HAP-1 (cell line): Measurements from ENCODE around the gene NR1D1.

ENCODE experiments used
- DNase-seq, 2 experiments: peaks; one replicate each; pipeline ENCODE4 v3.0.0-alpha.2; 2016 to 2020; ENCODE audit warnings: low spot score in 2 of 2
- H3K27me3 ChIP-seq: fragments of 250-450 bp; sonication (Bioruptor Pico); 2 replicates; pipeline ENCODE4 v1.5.1; 2020; ENCODE audit warnings: low read depth, mild to moderate bottlenecking, moderate library complexity
- H3K36me3 ChIP-seq: fragments of 250-450 bp; sonication (Bioruptor Pico); replicated peaks from 2 replicates; pipeline ENCODE4 v1.5.1; 2020; ENCODE audit warnings: mild to moderate bottlenecking
- H3K4me1 ChIP-seq: fragments of 250-450 bp; sonication (Bioruptor Pico); 2 replicates; pipeline ENCODE4 v1.5.1; 2020; ENCODE audit warnings: mild to moderate bottlenecking
- H3K4me3 ChIP-seq: fragments of 250-450 bp; sonication (Bioruptor Pico); 2 replicates; pipeline ENCODE4 v1.5.1; 2020; ENCODE audit warnings: mild to moderate bottlenecking, moderate library complexity
- H3K9me3 ChIP-seq: fragments of 250-450 bp; sonication (Bioruptor Pico); 2 replicates; pipeline ENCODE4 v1.5.1; 2020; ENCODE audit warnings: mild to moderate bottlenecking, moderate library complexity
- in situ Hi-C: fragments of 300-500 bp; cut with MboI; formaldehyde crosslinking; loops from 3 replicates; pipeline ENCODE4 v1.14.3; 2020; ENCODE audit warnings: low sequenced_read_pairs, inconsistent platforms, mixed read lengths

NR1D1 gene

GRCh38 chr17:40105861-40106759, 5.7 kb upstream of the NR1D1 start:
- in situ Hi-C loops = no loop called here
- H3K4me3 ChIP-seq = no peak overlapping the region
- no peaks in the 10 kb centered on the region for H3K36me3 ChIP-seq
- no peaks in the 10 kb centered on the region for H3K9me3 ChIP-seq
- H3K4me1 ChIP-seq = peaks cover 29% of the 10 kb centered on the region
- no peak for DNase-seq
- H3K27me3 ChIP-seq = no peaks in the 10 kb centered on the region

DNA sequence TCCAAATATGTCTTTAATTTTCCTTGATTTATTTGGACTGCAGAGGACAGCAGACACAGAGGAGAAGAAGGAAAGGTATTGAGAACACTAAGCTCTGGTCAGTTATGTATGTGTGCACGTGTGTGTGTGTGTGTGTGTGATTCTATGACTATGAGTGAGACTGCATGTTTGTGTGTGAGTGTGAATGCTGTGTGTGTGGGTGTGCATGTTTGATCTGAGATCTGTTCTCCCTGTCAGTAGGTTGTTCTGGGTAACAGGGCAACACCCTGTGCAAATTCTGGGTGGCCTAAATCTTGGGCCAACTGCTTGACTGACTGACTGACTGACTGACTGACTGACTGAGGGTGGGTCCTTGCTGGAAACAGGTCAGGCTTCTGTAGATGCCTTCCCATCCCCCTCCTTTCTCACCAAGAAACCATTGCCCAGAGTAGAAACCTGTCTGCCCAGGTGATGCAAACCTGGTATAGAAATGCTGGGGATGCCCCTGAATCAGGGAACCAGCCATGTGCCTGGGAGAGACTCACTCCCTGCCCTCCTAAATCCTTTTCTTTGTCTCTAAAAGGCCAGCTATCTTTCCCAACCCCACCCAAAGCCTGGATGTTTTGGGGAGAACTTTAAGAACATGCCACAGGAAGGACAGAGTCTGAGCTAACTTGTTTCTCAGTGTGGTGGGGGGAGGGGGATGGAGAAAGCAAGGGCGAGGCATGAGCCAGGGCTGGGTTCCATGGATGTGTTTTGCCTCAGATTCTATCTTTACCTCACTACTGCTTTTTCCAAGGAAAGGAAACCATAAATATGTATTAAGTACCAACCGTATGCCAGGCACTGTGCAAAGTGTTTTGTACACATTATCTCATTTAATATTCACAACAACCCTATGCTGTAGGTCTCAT, 4.5 kb upstream of the NR1D1 start:
- no peak for DNase-seq
- Histone ChIP-seq H3K9me3 (no peaks in the 10 kb centered on the region), H3K4me1 (peaks cover 26% of the 10 kb centered on the region), H3K27me3 (no peaks in the 10 kb centered on the region), H3K36me3 (no peaks in the 10 kb centered on the region), H3K4me3 (no peak overlapping the region)
- in situ Hi-C loops = no loop called here

DNA sequence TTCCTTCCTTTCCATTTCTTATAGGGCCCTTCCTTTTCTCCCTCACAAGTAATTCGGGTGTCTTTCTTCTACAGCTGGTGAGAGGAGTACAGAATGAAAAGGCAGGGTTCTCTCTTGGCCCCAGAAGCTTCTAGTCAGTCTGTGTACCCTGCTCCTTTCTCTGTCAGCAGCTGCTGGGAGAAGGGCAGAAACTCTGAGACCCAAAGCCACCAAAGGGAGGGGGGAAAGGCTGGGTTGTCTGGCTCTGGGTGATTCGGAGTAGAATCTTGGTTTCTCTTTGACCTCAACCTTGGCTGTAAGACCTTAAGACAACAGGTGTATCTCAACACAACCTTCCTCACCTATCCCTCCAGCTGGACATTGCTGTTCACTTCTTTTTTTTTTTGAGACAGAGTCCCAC, 3.3 kb upstream of the NR1D1 start:
- no peak overlapping the region for H3K4me3 ChIP-seq
- H3K36me3 ChIP-seq = peaks cover under 1% of the 10 kb centered on the region; the same call in 1 of the 2 replicates
- H3K4me1 ChIP-seq = peaks cover 35% of the 10 kb centered on the region
- no peaks in the 10 kb centered on the region for H3K9me3 ChIP-seq
- no peaks in the 10 kb centered on the region for H3K27me3 ChIP-seq
- in situ Hi-C loops = no loop called here
- no peak for DNase-seq

- in situ Hi-C loops = no loop called here
- H3K9me3 ChIP-seq = no peaks in the 10 kb centered on the region
- H3K36me3 ChIP-seq = peaks cover 3% of the 10 kb centered on the region; the same call in 1 of the 2 replicates
- DNase-seq = no peak
- no peak overlapping the region for H3K4me3 ChIP-seq
- no peaks in the 10 kb centered on the region for H3K27me3 ChIP-seq
- H3K4me1 ChIP-seq = peaks cover 36% of the 10 kb centered on the region
Observed at GRCh38 chr17:40103071-40103661, 2.8 kb upstream of the NR1D1 start.

DNA sequence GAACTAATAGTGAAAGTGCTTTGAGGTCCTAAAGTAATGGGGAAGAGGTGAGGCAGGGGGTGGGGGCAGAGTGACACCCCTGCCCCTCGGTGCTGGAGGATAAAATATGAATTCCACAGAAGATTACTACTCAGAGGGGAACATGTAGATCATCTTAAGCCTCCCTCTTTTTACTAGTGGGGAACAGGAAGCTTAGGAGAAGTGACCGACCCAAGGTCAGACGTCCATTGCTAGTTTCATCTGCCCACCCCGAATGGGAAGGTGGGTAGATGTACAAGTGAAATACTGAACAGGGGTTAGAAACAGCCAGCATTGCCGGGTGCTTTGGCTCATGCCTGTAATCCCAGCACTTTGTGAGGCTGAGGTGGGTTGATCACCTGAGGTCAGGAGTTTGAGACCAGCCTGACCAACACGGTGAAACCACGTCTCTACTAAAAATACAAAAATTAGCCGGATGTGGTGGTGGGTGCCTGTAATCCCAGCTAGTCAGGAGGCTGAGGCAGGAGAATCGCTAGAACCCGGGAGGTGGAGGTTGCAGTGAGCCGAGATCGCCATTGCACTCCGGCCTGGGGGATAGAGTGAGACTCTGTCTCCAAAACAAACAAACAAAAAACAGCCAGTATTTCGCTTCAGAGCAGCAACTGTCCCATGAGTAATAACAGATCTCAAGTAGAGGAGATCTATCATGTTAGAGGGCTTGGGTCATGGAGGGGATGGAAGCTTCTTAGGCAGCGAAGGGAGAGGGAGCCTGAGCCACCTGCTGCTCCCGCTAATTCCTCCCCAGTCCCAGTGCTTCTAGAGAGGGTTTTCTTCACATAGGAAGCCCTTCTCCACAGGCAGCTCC, 1.2 kb upstream of the NR1D1 start:
- Histone ChIP-seq H3K27me3 (no peaks in the 10 kb centered on the region), H3K9me3 (no peaks in the 10 kb centered on the region), H3K36me3 (peaks cover 4% of the 10 kb centered on the region; the same call in 1 of the 2 replicates), H3K4me1 (peaks cover 32% of the 10 kb centered on the region), H3K4me3 (no peak overlapping the region)
- in situ Hi-C loops = no loop called here
- DNase-seq = no peak

GRCh38 chr17:40100669-40101366, 429 bp upstream of the NR1D1 start:
- in situ Hi-C loops = no loop called here
- peaks cover 11% of the 10 kb centered on the region; the same call in 1 of the 2 replicates for H3K36me3 ChIP-seq
- peak overlapping the region; percentile 37 for H3K4me3 ChIP-seq
- no peaks in the 10 kb centered on the region for H3K9me3 ChIP-seq
- DNase-seq = peak; percentile 98
- H3K27me3 ChIP-seq = no peaks in the 10 kb centered on the region
- peaks cover 32% of the 10 kb centered on the region for H3K4me1 ChIP-seq

DNA sequence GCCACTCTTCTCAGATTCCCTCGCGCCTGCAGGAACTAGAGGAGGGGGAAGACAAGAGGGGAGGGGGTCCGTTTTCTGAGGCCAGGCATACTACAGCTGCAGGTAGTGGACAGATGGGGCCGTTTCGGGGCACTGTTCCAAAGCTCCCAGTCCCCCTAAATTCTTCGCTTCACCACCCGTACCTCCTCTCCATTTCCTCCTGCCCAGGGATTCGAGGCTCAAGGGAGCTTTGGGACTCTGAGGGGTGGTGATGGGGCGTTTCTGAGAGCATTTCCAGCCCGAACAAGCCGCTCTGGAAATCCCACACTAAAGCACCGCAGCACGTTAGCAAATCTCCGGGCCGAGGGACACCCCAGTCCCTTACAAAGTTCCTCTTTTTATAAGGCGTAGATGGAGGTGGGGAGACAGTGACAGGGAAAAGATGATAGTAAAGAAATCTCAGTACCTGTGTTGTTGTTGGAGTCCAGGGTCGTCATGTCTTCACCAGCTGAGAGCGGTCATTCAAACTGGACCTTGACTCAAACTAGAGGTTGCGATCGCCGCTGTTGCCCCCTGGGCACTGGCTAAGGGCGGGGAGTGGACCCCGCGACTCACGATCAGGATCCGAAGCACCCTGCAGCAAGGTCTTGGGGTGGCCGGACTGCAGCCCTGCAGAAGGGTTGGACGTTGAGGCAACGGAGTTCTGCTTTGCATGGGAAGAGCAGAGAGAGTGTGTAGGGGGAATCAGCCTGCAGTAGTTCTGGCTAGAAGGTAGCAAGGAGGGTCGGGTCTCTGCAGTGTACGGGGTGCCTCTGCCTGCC, 570 bp downstream of the NR1D1 start:
- peak overlapping the region; percentile 37 for H3K4me3 ChIP-seq
- peaks cover 32% of the 10 kb centered on the region for H3K4me1 ChIP-seq
- DNase-seq = no peak
- H3K36me3 ChIP-seq = peaks cover 11% of the 10 kb centered on the region
- no peaks in the 10 kb centered on the region for H3K27me3 ChIP-seq
- H3K9me3 ChIP-seq = no peaks in the 10 kb centered on the region
- in situ Hi-C loops = no loop called here

DNA sequence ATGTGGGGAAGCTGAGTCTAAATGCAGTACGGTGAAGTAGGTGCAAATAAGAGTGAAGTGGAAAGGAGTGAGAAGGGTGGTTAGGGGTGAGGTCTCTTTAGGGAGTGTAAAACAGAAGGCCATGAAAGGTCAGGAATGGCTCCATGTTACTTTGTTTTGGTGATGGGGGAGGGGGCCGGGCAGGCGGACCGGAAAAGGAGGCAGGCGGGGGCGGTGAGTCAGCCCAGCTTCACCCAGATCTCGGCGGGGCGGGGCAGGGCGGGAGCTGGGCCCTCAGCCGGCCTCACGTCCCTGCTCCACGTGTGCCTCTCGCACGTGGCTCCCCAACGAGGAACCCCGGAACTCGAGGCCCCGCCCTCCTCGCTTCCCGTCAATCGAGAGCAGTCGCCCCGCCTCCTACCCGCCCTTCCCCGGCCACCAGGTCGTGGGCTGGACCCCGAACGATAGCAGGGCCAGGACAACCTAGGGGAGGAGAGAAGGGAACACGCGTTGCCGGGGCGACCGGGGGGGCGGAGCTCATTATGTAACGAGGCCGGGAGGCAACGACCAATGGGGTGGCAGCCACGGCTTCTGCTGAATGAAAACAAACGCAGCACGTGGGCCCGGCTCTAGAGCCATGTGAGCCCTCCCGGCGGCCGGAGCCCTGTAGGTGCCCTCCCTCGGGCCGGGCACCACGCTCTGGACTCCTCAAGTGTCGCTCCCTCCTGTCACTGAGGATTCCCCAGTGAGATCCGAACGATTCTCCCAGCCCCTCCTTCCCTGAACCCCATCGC, 1.4 kb downstream of the NR1D1 start:
- DNase-seq = peak; percentile 90 to 99
- no peaks in the 10 kb centered on the region for H3K27me3 ChIP-seq
- H3K9me3 ChIP-seq = no peaks in the 10 kb centered on the region
- in situ Hi-C loops = no loop called here
- peak overlapping the region; percentile 37 for H3K4me3 ChIP-seq
- peaks cover 17% of the 10 kb centered on the region for H3K36me3 ChIP-seq
- peaks cover 32% of the 10 kb centered on the region for H3K4me1 ChIP-seq

DNA sequence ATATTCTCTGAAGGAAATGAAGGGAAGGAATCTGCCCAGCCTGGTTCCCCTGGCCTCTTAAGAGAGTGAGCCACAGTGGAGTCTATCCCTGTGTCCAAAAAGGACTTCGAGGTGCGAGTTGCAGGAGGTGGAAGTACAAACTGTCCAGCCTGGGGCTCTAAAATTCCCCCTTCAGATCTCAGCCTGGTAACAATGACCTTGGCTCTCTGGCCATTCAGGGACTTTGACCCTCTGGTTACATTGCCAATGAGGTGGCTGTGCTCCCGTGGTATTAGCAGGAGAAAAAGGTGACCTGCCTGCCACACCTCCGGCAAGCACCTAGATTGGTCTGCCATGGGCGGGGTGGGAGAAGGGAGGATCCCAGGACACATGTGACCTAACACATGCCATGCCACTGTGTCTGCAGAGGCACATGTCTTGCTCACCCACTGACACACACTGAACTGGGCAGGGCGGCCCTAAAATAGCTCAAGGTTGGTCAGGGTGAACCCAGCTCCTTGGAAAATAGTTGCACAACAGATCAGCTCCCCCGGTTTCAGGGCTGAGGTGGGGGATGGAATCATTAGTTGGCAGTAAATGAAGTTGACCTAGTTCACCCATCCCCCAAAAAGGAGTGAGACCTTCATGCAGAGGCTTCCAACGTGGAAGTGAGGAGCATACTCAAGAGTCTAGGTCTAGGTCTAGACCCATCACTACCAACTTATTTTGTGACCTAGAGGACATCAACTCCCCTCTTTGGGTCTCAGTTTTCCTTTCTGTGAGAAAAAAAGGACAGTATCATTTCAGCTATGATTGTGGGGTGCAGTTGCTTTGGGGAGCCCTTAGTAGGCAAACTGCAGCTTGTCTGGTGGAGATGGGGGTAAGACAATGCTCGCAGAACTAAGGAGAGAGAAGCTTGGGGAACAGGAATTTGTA, 2.2 kb downstream of the NR1D1 start:
- no peak for DNase-seq
- no peaks in the 10 kb centered on the region for H3K9me3 ChIP-seq
- in situ Hi-C loops = no loop called here
- H3K27me3 ChIP-seq = no peaks in the 10 kb centered on the region
- peaks cover 32% of the 10 kb centered on the region for H3K4me1 ChIP-seq
- H3K4me3 ChIP-seq = peak overlapping the region; percentile 37
- peaks cover 25% of the 10 kb centered on the region for H3K36me3 ChIP-seq

DNA sequence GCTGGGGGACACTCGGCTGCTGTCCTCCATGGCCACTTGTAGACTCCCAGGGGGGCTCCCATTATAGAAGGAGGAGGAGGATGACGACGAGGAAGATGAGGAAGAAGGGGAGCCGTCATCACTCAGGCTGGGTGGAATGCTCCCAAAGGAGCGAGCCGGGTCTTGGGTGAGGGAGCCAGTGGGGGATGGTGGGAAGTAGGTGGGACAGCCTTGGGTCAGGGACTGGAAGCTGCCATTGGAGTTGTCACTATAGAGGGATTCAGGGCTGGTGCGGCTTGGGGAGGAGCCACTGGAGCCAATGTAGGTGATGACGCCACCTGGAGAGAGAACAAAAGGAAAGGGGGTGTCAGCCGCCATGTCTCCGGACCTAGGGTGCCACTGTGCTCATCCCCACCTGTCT, 3.3 kb downstream of the NR1D1 start:
- H3K36me3 ChIP-seq = peaks cover 26% of the 10 kb centered on the region
- no peaks in the 10 kb centered on the region for H3K9me3 ChIP-seq
- in situ Hi-C loops = no loop called here
- H3K4me1 ChIP-seq = peaks cover 32% of the 10 kb centered on the region
- H3K27me3 ChIP-seq = no peaks in the 10 kb centered on the region
- H3K4me3 ChIP-seq = no peak overlapping the region
- no peak for DNase-seq
